ENCODE results near the gene CCDC157. TPM values are rescaled to one million over a fixed set of nuclear protein-coding genes. Genes with fewer than 3 reads are reported as not detected.
A peak's percentile ranks its signal among the peaks of the same experiment; 100 is the strongest.

The CCDC157 gene
- total RNA-seq = 1 to 10 TPM; 3.2 to 3.7 TPM

- peak; percentile 90 to 91 for DNase-seq
- peaks cover 53% of the 10 kb centered on the region for H3K4me1 Mint-ChIP-seq (ENCODE audit: low read depth)
- peak within 1 kb of the TSS; percentile 93 for H3K27ac Mint-ChIP-seq
- ATAC-seq (replicated peaks in 1 of 2) = peak; percentile 92 to 93
- no peaks in the 10 kb centered on the region for H3K9me3 Mint-ChIP-seq
- peaks cover 4% of the 10 kb centered on the region for H3K27me3 Mint-ChIP-seq (ENCODE audit: low read depth)
- H3K4me3 Mint-ChIP-seq = peak within 1 kb of the TSS; percentile 90
- peaks cover 12 to 20% of the 10 kb centered on the region in 2 donors for H3K36me3 Mint-ChIP-seq (ENCODE audit: insufficient read depth in 2 of 2)
Observed at GRCh38 chr22:30356449-30357235, at the start of gene CCDC157, which contains the start of gene SF3A1. Gene CCDC157 (plus strand): TSS chr22:30357007. CDS start chr22:30366001, 8,994 bp downstream. Gene SF3A1 (minus strand): TSS chr22:30356894. CDS start chr22:30356792, 102 bp downstream.

- no peaks in the 10 kb centered on the region for H3K9me3 Mint-ChIP-seq
- peaks cover 5 to 8% of the 10 kb centered on the region in 2 donors for H3K36me3 Mint-ChIP-seq (ENCODE audit: insufficient read depth in 2 of 2)
- peaks cover 100% of the 10 kb centered on the region for H3K4me1 Mint-ChIP-seq (ENCODE audit: low read depth)
- peak overlapping the region; percentile 94 for H3K27ac Mint-ChIP-seq
- ATAC-seq (replicated peaks in 1 of 2) (no peak), DNase-seq (no peak)
- H3K4me3 Mint-ChIP-seq = peak overlapping the region; percentile 69 to 84
- H3K27me3 Mint-ChIP-seq (ENCODE audit: low read depth) = no peaks in the 10 kb centered on the region
Observed at GRCh38 chr22:30307041-30307574, 49.7 kb upstream of the CCDC157 start.

GRCh38 chr22:30308093-30308492 is 48.7 kb upstream of the CCDC157 start:
- peaks cover 100% of the 10 kb centered on the region for H3K4me1 Mint-ChIP-seq (ENCODE audit: low read depth)
- no peaks in the 10 kb centered on the region for H3K27me3 Mint-ChIP-seq (ENCODE audit: low read depth)
- H3K27ac Mint-ChIP-seq = peak overlapping the region; percentile 94
- ATAC-seq (replicated peaks in 1 of 2) (no peak), DNase-seq (no peak)
- peaks cover 8% of the 10 kb centered on the region in 2 donors for H3K36me3 Mint-ChIP-seq (ENCODE audit: insufficient read depth in 2 of 2)
- no peaks in the 10 kb centered on the region for H3K9me3 Mint-ChIP-seq
- H3K4me3 Mint-ChIP-seq = peak overlapping the region; percentile 1 to 29

DNA sequence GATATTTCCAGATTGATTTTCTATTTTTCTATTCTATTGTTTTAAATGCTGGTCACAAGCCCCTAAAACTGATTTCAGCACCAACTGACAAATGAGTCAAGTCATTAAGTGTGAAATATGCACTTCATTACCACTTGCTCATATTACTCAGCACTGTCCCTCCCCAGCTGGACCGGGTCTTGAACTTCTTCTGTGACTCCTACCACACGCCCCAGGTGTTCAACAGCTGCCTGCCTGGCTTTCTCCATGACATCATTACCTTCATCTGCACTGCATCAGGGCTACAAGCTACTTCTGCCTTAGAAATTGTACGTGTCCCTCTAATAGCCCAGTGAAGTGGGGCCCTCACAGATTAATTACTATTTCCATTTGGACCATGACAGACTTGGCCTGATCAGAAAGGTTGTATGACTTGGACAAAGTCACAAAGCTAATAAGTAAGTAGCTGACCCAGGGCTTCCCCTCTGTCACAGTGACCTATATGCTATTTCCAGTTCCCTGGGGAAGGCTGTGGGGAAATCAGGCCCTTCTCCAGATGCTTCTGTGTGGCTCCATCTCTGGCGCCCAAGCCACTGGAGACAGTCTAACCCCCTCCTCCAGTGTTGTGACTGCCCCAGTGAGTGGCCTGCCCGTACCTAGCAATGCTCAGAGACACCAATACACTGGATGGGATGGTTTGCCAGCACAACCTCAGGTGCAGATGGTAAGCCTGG is 48.1 kb upstream of the CCDC157 start:
- no peak for DNase-seq
- ATAC-seq (replicated peaks in 1 of 2) = no peak

DNA sequence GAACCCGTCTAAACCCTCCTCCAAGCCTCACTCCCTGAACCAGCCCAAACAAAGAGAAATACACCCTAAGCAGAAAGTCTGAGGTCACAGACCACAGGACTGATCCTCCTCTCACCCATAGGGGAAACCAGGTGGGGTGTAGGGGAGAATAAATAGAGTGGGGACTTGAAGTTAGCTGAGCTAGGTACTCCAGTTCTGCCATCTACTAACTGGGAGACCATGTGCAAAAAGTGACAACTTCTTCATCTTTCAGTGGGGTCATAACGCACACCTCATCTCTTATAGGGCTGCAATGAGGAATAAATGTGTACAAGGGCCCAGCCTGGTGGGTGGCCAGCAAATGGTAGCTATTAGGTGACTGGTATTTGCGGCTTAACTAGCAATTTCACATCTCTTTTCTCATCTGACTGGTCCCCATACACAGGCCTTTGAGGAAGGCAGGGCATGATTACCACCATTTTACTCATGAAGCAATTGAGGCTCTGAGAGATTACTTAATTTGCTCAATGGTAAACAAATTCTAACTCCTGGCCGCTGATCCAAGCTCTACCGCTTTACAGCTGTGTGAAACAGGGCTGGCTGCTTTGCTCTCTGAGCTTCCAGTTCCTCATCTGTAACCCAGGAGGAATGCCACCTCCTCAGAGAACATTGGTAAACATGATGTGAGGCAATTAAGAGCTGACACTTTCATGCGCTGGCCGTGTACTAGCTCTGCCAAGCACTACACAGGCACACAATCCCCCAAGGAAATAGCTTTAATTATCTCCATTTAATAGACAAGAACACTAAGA is 46.7 kb upstream of the CCDC157 start:
- DNase-seq (no peak), ATAC-seq (replicated peaks in 1 of 2) (peak; percentile 29 to 47)
- Mint-ChIP-seq H3K4me3 (peak overlapping the region; percentile 23 to 68), H3K27ac (peak overlapping the region; percentile 78), H3K36me3 (ENCODE audit: insufficient read depth in 2 of 2) (peaks cover 5 to 10% of the 10 kb centered on the region in 2 donors), H3K9me3 (no peaks in the 10 kb centered on the region), H3K27me3 (ENCODE audit: low read depth) (no peaks in the 10 kb centered on the region), H3K4me1 (ENCODE audit: low read depth) (peaks cover 97% of the 10 kb centered on the region)

More for the DNA sequence above, 48.1 kb upstream of the CCDC157 start:
- H3K9me3 Mint-ChIP-seq = no peaks in the 10 kb centered on the region
- peaks cover 97% of the 10 kb centered on the region for H3K4me1 Mint-ChIP-seq (ENCODE audit: low read depth)
- peak overlapping the region; percentile 94 for H3K27ac Mint-ChIP-seq
- no peaks in the 10 kb centered on the region for H3K27me3 Mint-ChIP-seq (ENCODE audit: low read depth)
- peaks cover 6 to 7% of the 10 kb centered on the region in 2 donors for H3K36me3 Mint-ChIP-seq (ENCODE audit: insufficient read depth in 2 of 2)
- H3K4me3 Mint-ChIP-seq = peak overlapping the region in 1 of 2 donors; percentile 29

DNA sequence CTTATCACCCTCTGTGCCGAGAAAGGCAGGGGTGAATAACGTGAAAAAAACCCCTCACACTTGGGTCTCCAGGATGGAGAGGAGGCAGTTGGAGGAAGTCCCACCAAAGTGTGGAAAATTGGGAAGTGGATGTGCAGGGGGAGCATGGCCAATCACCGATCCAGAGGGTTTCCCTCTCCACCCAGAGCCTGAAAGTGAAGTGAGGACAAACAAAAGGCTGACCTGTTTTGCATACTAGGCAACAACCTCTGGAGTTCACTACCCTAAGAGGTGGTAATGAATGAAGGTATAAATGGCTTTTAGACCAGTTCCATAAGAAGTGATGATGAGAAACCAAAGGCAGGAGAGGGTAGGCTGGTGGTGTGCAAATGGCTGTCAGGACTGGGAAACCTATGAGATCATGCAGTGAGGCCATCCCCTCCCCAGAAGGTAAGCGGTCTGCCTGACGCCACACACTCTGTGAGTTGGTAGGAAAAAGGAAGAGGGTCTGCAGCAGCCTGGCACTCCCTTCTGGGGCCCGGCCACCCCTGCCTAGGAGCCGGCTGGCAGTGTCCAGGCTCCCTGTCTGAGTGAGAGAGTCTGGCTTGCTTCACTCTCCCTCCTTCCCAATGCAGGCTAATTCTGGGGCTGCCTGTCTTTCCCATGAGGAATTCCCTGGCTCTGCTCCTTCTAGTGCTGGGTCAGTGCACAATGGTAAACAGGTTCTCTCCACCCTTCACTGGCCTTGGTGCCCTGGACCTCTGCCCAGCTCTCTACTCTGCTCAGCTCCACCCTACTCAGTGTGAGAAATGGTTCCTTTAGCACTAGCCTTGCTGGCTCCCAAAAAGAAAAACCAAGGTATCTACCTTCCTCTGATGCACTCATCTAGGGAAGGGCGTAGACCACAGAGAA is 45.7 kb upstream of the CCDC157 start:
- Mint-ChIP-seq H3K9me3 (no peaks in the 10 kb centered on the region), H3K36me3 (ENCODE audit: insufficient read depth in 2 of 2) (peaks cover 5 to 10% of the 10 kb centered on the region in 2 donors), H3K4me3 (peak overlapping the region; percentile 23 to 33), H3K27ac (peak overlapping the region; percentile 78), H3K4me1 (ENCODE audit: low read depth) (peaks cover 97% of the 10 kb centered on the region), H3K27me3 (ENCODE audit: low read depth) (no peaks in the 10 kb centered on the region)
- DNase-seq (no peak), ATAC-seq (replicated peaks in 1 of 2) (no peak)

- H3K4me3 Mint-ChIP-seq = peak overlapping the region; percentile 21 to 33
- H3K9me3 Mint-ChIP-seq = no peaks in the 10 kb centered on the region
- DNase-seq (no peak), ATAC-seq (replicated peaks in 1 of 2) (peak; percentile 51 to 54)
- H3K4me1 Mint-ChIP-seq (ENCODE audit: low read depth) = peaks cover 94% of the 10 kb centered on the region
- peaks cover 5 to 10% of the 10 kb centered on the region in 2 donors for H3K36me3 Mint-ChIP-seq (ENCODE audit: insufficient read depth in 2 of 2)
- no peaks in the 10 kb centered on the region for H3K27me3 Mint-ChIP-seq (ENCODE audit: low read depth)
- peak overlapping the region; percentile 64 for H3K27ac Mint-ChIP-seq
Observed at GRCh38 chr22:30312053-30312452, 44.8 kb upstream of the CCDC157 start.

DNA sequence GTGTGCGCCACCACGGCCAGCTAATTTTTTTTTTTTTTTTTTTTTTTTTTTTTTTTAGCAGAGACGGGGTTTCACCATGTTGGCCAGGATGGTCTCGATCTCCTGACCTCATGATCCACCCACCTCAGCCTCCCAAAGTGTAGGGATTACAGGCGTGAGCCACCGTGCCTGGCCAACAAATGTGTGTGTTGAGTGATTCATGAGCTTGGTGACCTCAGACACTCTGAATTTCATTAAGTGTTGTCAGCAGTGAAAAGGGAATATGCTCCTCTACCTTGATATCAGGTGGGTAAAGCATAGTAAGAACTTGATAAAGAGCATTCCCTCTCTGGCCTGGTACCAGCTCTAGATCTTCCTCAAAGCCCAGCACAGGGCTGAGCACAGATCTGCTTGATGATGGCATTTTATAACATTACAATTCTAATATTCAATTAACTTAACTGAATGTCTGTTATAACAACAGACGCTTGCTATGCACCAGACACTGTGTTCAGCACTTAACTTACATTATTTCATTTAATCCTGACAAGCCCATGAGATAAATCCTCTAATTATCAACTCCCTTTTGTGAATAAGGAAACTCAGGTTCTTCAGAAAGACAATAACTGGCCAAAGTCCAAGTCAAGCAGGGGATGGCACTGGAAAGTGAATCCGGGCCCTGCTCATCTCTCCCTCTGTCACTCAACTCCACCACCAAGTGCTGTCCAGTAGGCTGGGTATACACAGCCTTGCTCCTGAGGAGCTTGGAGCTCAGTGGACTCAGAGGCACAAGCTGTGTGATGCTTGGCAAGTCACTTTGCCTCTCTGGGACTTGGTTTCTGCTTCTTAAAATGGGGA is 43.1 kb upstream of the CCDC157 start:
- Mint-ChIP-seq H3K9me3 (no peaks in the 10 kb centered on the region), H3K27me3 (ENCODE audit: low read depth) (no peaks in the 10 kb centered on the region), H3K36me3 (ENCODE audit: insufficient read depth in 2 of 2) (peaks cover 5 to 10% of the 10 kb centered on the region in 2 donors), H3K4me3 (peak overlapping the region; percentile 39 to 65), H3K4me1 (ENCODE audit: low read depth) (peaks cover 93% of the 10 kb centered on the region), H3K27ac (peak overlapping the region; percentile 82)
- ATAC-seq (replicated peaks in 1 of 2) (no peak), DNase-seq (no peak)

- Mint-ChIP-seq H3K9me3 (no peaks in the 10 kb centered on the region), H3K36me3 (ENCODE audit: insufficient read depth in 2 of 2) (peaks cover 5 to 10% of the 10 kb centered on the region in 2 donors), H3K4me1 (ENCODE audit: low read depth) (peaks cover 93% of the 10 kb centered on the region), H3K4me3 (peak overlapping the region; percentile 59 to 65), H3K27me3 (ENCODE audit: low read depth) (no peaks in the 10 kb centered on the region), H3K27ac (peak overlapping the region; percentile 81)
- DNase-seq (peak; percentile 53 to 57), ATAC-seq (replicated peaks in 1 of 2) (peak; percentile 64 to 76)
Observed at GRCh38 chr22:30314915-30315314, 41.9 kb upstream of the CCDC157 start.

DNA sequence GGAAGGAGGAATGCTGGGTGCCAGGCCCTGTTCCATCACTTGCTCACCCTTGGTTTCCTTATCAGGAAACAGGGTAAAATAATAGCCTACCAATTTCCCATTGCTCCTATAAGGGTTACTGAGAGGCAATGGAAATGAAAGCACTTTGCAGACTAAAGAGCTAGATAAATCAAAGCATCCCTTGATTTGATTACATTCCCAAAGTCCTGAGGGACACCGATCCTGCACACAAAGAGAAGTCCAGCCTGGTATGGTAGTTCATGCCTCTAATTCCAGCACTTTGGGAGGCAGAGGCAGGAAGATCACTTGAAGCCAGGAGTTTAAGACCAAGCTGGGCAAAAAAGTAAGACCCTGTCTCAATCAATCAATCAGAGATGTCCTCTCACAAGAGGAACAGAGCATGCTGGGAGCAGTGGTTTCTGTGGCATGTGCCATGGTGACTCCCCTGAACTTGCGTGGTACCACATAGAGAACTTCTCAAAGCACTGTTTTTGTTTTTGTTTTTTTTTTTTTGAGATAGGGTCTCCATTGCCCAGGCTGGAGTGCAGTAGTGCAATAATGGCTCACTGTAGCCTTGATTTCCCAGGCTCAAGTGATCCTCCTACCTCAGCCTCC is 40.7 kb upstream of the CCDC157 start:
- peak overlapping the region in 1 of 2 donors; percentile 33 for H3K4me3 Mint-ChIP-seq
- peaks cover 5 to 11% of the 10 kb centered on the region in 2 donors for H3K36me3 Mint-ChIP-seq (ENCODE audit: insufficient read depth in 2 of 2)
- H3K27me3 Mint-ChIP-seq (ENCODE audit: low read depth) = no peaks in the 10 kb centered on the region
- DNase-seq (no peak), ATAC-seq (replicated peaks in 1 of 2) (no peak)
- H3K27ac Mint-ChIP-seq = peak overlapping the region; percentile 40
- peaks cover 83% of the 10 kb centered on the region for H3K4me1 Mint-ChIP-seq (ENCODE audit: low read depth)
- no peaks in the 10 kb centered on the region for H3K9me3 Mint-ChIP-seq

GRCh38 chr22:30317778-30318177 is 39.0 kb upstream of the CCDC157 start:
- Mint-ChIP-seq H3K9me3 (no peaks in the 10 kb centered on the region), H3K27me3 (ENCODE audit: low read depth) (no peaks in the 10 kb centered on the region), H3K36me3 (ENCODE audit: insufficient read depth in 2 of 2) (peaks cover 4 to 9% of the 10 kb centered on the region in 2 donors), H3K27ac (peak overlapping the region; percentile 59), H3K4me3 (no peak overlapping the region), H3K4me1 (ENCODE audit: low read depth) (peaks cover 78% of the 10 kb centered on the region)
- DNase-seq (no peak), ATAC-seq (replicated peaks in 1 of 2) (no peak)
